Kidney (tissue), 14 donors: ENCODE data around the gene STAMBPL1. TPM values are rescaled to one million over a fixed set of nuclear protein-coding genes. Genes with fewer than 3 reads are reported as not detected.

Experiments used
- DNase-seq, 5 donors: peaks; one replicate each; pipeline ENCODE4 v3.0.0-alpha.2; 2013 to 2020
- FAIRE-seq: peaks from 2 replicates; lab custom pipeline; 2012; peaks lifted over from hg19 to GRCh38; lab: Jason Lieb, UNC
- H3K27ac ChIP-seq, 2 donors: one replicate each; pipeline ENCODE4 v1.7.0; 2013; ENCODE audit warnings: low read depth in 2 of 2, low read length in 2 of 2, inconsistent platforms in 1 of 2
- H3K27me3 ChIP-seq: one replicate; pipeline ENCODE4 v1.7.1; 2013; ENCODE audit warnings: low read length, inconsistent platforms; ENCODE audit not compliant: control insufficient read depth, insufficient read depth
- H3K36me3 ChIP-seq, 3 donors: one replicate each; pipeline versions ENCODE4 v1.7.0 to v1.7.1; 2013; ENCODE audit warnings: low read length in 3 of 3, control low read depth in 1 of 3, inconsistent platforms in 1 of 3; ENCODE audit not compliant: insufficient read depth in 3 of 3, control insufficient read depth in 2 of 3
- H3K4me1 ChIP-seq, 3 donors: one replicate each; pipeline versions ENCODE4 v1.7.0 to v1.7.1; 2013; ENCODE audit warnings: low read length in 3 of 3, inconsistent platforms in 1 of 3, low read depth in 1 of 3; ENCODE audit not compliant: control insufficient read depth in 2 of 3, insufficient read depth in 2 of 3
- H3K4me3 ChIP-seq, 3 donors: one replicate each; pipeline versions ENCODE4 v1.7.0 to v1.8.1; 2013; ENCODE audit warnings: low read length in 3 of 3, control low read depth in 1 of 3, inconsistent platforms in 1 of 3
- H3K9ac ChIP-seq, 3 donors: one replicate each; pipeline versions ENCODE4 v1.7.0 to v1.7.1; 2013; ENCODE audit warnings: low read length in 3 of 3, control low read depth in 1 of 3, inconsistent platforms in 1 of 3
- H3K9me3 ChIP-seq, 3 donors: one replicate each; pipeline versions ENCODE4 v1.7.0 to v1.7.1; 2013; ENCODE audit warnings: low read length in 3 of 3, control low read depth in 1 of 3, inconsistent platforms in 1 of 3; ENCODE audit not compliant: control insufficient read depth in 2 of 3, insufficient read depth in 1 of 3
- CTCF ChIP-seq: IDR thresholded peaks from 3 replicates; pipeline ENCODE4 v1.5.1; 2012; ENCODE audit warnings: mild to moderate bottlenecking, moderate library complexity, borderline replicate concordance; ENCODE audit not compliant: insufficient read depth; ENCODE audit errors: extremely low read depth
- intact Hi-C: fragments of 100-400 bp; cut with DNase I; formaldehyde crosslinking; loops from one replicate; pipeline ENCODE4 v1.11.1; 2022
- polyA plus RNA-seq: library from polyadenylated mRNA; stranded (reverse); fragments of 350-450 nt; fragmentation: Illumina TruSeq; extraction: RNeasy Lipid Tissue Mini Kit (QIAGEN cat#74804); gene quantifications from one replicate; pipeline ENCODE4 v1.2.3, GENCODE V29; 2014; ENCODE audit warnings: low read depth, low replicate concordance; ENCODE audit not compliant: insufficient read depth
- total RNA-seq: library from RNA; stranded (reverse); fragmentation: NEBNext Ultra II Directional; extraction: Animal tissue kit (Norgen Biotek cat#: 25700); gene quantifications from one replicate; pipeline ENCODE4 v1.2.1, GENCODE V29; 2021
- donor health status: control.
- donor health status: control.
- donor health status: control.
- donor health status: control.
- donor health status: control.
- donor health status: DM: yes; HTN: yes; CAD: no.
- donor health status: Normal renal cell carcinoma (clear cell type).

STAMBPL1 gene
- total and polyA plus RNA-seq, 2 donors from 2014 or later = 3.0 to 6.9 TPM

- no peak overlapping the region for H3K9ac ChIP-seq
These were observed 36.9 kb upstream of the STAMBPL1 start for GRCh38 chr10:88843171-88843570.

DNA sequence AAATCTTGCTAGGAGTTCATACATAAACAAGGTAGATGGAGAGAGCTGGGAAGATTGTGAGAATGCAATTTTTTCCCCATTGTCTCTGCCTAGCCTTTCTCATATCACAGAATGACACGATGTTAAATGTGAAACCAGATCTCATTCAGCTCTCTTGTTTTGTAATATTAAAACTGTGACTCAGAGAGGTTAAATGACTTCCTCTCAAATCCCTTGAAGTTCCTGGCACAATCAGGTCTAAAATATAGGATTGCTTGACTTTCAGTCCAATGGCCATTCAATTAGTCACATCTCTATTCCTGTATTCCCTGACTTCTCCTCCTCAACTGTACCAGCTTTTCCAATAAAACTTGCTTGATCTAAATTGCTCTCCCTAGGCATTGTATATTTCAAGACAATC, 31.5 kb upstream of the STAMBPL1 start:
- H3K9ac ChIP-seq = no peak overlapping the region
- no peak for FAIRE-seq
- no peaks in the 10 kb centered on the region for H3K4me1 ChIP-seq
- no peak for DNase-seq
- no peaks in the 10 kb centered on the region for H3K36me3 ChIP-seq
- no peak overlapping the region for H3K27ac ChIP-seq
- H3K4me3 ChIP-seq = no peak overlapping the region
- TF ChIP-seq CTCF = no peak
- H3K27me3 ChIP-seq = no peaks in the 10 kb centered on the region
- intact Hi-C loops = no loop called here
- no peaks in the 10 kb centered on the region for H3K9me3 ChIP-seq

More at GRCh38 chr10:88843171-88843570, 36.9 kb upstream of the STAMBPL1 start:
- Histone ChIP-seq H3K9me3 (no peaks in the 10 kb centered on the region), H3K27ac (no peak overlapping the region), H3K27me3 (no peaks in the 10 kb centered on the region), H3K4me1 (no peaks in the 10 kb centered on the region), H3K4me3 (no peak overlapping the region), H3K36me3 (no peaks in the 10 kb centered on the region)
- DNase-seq (no peak), FAIRE-seq (no peak)
- no peak for TF ChIP-seq CTCF
- intact Hi-C loops = no loop called here

DNA sequence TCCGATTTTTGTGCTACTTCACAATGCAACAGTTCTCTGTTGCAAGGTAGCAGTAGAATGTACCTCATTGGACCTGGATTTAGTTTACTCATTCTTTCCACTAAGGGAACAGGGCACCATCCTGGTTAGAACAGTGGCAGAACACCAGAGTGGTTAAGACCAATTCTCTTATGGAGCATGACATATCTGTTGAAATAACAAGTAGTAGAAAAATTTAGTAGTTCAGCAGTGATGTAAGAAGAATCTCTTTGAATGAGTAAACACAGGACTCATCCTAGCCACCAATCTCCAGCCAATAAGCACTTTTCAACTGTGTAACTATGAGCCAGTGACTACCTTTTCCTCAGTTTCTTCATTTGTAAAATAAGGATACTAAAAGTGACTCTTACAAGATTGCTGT, 30.8 kb upstream of the STAMBPL1 start:
- no peak for TF ChIP-seq CTCF
- no peak overlapping the region for H3K4me3 ChIP-seq
- H3K27me3 ChIP-seq = no peaks in the 10 kb centered on the region
- no peaks in the 10 kb centered on the region for H3K9me3 ChIP-seq
- intact Hi-C loops = no loop called here
- no peak overlapping the region for H3K9ac ChIP-seq
- no peaks in the 10 kb centered on the region for H3K36me3 ChIP-seq
- no peak overlapping the region for H3K27ac ChIP-seq
- no peaks in the 10 kb centered on the region for H3K4me1 ChIP-seq
- DNase-seq = no peak
- FAIRE-seq = no peak

- Histone ChIP-seq H3K4me3 (peak overlapping the region in 1 of 3 donors; percentile 28), H3K9me3 (no peaks in the 10 kb centered on the region), H3K9ac (no peak overlapping the region), H3K27me3 (no peaks in the 10 kb centered on the region), H3K27ac (no peak overlapping the region), H3K36me3 (no peaks in the 10 kb centered on the region), H3K4me1 (no peaks in the 10 kb centered on the region)
- no peak for TF ChIP-seq CTCF
- FAIRE-seq (no peak), DNase-seq (no peak)
- intact Hi-C loops = no loop called here
These were observed 29.3 kb upstream of the STAMBPL1 start for GRCh38 chr10:88850712-88851111.
